ENCODE data around the gene HOXA5.

HOXA5 gene

DNA sequence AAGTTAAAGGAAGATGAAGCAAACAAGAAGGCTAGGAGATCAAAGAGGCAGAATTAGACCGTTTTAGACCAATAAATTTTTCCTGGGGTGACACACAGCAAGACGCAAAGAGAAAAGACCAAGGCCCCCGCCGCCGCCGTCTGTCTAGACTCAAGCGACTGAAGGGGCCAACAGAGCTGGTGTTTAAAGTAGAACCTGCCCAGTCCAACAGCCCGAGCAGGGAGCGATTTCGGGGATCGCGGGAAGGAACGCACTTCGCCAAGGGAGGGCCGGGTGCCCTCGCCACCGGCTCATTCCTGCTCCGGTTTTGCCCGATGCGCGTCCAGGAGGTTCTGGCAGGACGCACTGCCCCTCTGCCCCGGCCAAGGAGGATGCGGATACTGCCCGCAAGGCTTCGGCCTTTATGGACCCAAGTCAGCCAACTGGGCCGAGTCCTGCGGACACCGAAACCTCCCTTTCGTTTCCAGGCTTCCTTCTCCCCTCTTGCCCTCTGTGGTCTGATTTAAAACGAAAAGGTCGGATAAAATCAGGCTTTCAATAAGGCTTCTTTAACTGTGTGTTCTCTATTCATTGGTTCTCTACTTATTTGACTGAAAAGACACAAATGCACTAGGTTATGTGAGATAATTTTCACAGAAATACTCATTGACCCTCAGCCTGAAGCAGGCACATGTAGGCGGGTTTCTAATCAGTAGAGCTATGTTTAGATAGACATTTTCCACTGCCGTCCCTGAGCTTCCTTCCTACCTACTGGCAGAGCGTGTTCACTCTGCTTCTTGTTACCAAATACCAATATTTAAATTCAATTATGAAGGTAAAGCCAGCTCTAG lies 15.2 kb upstream of the HOXA5 start:
- DNase-seq, result no peak

DNA sequence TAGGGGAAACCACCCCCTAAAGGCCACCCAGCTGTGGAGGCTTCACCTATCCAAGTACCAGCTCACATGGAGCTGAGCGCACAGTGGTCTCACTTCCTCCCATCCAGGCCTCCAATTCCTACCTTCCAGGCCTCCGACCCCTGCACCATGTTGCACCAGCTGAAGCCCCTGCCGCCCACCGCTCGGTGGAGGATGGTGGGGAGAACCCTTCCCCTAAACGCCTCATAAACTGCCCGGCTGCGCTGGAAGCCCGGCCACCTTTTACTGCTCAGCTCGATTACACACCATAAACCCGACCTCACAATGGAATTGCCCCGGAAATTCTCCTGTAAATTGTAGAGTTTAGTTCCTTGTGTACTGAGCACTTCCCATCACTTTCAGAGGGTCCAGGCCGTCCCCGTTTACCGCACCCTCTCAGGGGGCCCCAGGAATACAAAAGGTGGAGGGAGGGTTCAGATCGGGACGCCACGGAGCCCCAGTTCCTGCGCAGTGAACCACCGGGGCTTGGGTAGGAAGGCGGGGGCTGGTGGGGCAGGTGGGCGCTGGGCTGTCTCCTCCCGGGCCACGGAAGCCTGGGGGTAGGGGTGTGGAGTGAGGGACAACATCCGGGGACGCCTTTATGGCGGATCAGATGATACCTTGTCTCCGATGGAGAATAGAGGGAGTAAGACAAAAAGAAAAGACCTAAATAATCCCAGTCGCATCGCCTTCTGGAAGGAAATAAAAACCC lies 14.4 kb upstream of the HOXA5 start:
- DNase-seq, result no peak

DNA sequence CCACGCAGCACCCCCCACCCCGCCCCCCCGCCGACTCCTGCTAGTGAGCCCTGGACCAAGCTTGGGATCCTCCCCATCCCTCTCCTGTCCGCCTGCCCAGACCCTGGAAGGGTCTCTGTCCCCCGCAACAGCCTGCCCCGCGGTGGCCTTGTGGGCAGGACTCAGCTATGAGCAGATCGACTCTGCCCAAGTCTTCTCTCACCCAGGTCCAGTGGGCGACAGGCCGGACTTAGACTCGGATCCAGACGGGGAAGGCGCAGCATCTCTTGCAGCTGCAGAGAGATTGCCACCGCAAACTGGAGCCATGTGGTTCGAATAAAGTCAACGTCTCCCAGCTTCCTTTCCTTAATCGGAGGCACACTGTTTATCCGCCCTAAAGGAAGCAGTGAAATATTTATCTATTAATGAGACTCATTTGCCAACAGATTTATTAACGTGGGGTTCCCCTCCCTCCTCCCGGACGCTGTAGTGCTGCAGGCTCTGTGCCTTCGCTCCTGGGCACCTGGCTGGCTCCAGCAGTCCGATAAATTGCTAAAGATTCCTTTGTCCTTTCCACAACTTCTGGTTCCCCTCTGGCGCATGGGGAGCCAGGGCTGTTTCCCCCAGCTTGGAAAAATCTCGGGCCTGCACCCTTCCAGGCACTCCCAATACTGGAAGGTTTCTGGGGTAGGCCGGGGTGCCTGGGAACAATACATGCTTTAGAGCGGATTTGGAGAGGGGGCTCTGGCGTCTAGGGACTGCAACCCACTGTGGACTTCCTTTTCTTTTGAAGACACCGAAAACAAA lies 13.6 kb upstream of the HOXA5 start:
- DNase-seq, result no peak

DNA sequence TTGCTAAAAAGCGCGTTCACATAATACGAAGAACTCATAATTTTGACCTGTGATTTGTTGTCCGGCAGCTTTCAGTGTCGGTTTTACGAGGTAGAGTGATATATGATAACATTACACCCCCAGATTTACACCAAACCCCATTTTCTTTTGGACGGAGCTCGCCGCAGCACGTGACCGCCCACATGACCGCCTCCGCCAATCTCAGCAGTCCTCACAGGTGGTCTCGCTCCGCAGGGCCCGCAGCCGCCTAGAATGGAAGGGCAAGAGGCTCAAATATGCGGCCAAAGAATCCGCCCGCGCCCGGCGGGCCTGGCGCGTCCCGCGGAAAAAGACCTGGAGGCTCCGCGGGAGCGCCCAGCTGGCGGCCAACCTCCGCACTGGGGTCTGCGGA lies 13.0 kb upstream of the HOXA5 start, which contains the start of gene HOXA7:
Gene HOXA7 (minus strand): TSS at position 168 of the 391 bp plus-strand sequence. CDS start 130 bp downstream, at position 38.
- DNase-seq, result no peak

DNA sequence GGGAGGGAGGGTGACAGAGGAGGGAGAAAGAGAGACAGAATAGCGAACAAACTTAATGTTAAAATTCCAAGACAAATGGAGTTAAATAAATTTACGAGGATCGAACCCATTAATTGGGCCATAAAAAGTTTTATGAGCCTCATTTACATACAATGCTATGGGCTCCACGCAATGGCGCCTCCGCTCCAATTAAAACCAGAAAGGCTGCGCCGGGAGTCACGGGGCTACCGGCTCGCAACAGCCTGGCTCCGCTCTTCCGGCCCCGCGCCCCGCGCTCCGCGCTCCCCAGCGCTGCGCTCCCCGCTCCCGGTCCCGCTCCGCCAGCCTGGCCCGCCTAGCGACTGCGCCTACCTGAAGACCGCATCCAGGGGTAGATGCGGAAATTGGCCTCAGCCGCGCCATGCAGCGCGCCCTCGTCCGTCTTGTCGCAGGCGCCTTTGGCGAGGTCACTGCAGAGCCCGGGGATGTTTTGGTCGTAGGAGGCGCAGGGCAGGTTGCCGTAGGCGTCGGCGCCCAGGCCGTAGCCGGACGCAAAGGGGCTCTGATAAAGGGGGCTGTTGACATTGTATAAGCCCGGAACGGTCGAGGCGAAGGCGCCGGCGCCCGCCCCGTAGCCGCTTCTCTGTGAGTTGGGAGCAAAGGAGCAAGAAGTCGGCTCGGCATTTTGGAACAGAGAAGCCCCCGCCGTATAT lies 12.5 kb upstream of the HOXA5 start:
- no peak for DNase-seq

DNA sequence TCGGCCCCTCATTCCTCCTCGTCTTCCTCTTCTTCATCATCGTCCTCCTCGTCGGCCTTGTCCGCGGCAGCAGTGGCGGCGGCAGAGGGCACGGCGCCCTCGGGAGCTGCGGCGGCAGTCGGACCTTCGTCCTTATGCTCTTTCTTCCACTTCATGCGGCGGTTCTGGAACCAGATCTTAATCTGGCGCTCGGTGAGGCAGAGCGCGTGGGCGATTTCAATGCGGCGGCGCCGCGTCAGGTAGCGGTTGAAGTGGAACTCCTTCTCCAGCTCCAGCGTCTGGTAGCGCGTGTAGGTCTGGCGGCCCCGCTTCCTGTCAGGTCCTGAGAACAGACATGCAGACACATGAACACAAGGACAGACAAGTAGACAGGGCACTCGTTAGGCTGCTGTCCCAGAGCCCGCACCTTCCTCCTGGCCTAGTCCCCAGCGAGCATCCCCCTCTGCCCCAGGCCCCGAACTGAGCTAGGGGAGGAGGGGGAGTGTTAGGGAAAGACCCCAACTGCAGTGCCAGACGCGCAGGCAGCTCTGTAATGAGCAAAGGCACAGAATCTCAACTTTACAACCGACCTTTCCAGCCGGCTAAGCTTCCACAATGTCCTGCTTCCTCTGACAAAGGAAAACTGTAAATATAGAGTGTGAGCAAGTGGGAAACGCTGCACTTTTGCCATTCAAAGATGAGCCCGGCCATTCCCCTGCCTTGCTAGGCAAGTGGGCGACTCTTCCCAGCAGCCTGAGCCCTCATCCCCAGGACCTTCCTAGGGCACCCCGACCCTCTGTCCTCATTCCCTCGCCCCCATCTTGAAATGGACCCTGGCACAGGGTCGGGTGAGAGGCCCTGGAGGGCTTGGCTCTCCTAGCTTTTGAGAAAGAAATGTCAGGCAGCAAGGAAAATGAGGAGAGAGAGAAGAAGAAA lies 11.7 kb upstream of the HOXA5 start:
- peak; percentile 57 for DNase-seq

DNA sequence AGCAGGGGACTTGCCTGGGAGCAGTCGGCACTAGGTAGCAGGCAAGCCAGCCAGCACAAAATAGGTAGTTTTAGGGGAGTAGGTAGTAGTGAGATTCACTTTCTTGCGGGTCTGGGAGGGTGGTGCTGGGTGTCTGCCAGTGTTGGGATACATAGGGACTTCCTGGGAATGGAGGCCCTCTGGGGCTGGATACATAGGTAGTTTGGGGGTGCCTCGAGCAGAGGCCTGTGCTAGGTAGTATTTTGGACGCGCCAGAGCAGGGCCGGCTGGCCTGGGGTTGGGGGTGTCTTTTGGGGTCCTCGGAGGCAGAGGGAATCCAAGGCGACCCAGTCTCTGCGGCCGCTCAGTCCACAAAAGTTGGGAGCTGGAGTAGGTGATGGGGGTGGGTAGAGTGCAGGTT lies 10.9 kb upstream of the HOXA5 start:
- DNase-seq, result no peak

DNA sequence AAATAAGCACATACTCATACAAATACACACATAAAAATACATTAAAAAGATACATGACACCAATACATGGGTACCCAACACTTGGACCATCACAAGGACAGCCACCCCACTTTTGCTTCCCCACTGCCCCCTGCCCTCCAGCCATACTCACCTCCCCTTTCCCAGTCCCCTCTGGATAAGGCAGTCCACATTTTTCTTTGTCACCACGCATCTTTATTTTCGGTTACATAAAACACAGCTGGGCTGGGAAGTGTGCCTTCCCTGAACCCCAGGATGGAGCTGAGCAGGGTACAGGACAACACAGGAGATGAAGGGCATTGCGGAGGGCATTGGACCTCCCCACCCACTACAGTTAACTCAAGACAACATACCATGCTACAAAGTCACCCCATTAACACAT lies 10.0 kb upstream of the HOXA5 start:
- DNase-seq, result no peak

DNA sequence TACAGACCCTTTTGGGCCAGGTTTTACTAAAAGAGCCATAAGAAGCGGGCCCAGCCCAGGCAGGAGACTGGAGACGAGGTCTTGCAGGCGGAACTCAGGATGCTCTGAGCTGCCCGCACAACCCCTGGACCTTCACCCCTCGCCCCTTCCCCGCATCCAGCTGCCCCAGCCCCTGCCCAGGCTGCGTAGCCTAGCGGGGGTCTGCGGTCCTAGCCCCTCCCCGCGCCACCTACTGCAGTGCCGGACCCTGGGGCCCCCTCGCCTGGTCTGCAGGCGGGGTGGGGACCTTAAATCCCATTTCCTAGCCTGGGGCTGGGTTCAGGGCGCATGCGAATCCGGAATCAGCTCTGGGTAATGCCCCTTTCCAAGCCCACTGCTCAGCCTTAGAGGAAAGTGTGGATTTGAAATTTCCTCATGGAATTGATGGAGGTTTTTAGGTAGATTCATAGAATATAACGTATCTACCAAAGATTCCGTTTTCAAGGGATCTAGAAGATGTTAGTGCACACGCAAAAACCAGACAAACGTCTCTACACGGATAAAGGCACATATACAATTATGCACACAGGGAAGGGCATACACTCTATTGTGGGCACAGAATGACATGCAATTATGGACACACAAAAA lies 9.4 kb upstream of the HOXA5 start:
- peak; percentile 9 for DNase-seq

DNA sequence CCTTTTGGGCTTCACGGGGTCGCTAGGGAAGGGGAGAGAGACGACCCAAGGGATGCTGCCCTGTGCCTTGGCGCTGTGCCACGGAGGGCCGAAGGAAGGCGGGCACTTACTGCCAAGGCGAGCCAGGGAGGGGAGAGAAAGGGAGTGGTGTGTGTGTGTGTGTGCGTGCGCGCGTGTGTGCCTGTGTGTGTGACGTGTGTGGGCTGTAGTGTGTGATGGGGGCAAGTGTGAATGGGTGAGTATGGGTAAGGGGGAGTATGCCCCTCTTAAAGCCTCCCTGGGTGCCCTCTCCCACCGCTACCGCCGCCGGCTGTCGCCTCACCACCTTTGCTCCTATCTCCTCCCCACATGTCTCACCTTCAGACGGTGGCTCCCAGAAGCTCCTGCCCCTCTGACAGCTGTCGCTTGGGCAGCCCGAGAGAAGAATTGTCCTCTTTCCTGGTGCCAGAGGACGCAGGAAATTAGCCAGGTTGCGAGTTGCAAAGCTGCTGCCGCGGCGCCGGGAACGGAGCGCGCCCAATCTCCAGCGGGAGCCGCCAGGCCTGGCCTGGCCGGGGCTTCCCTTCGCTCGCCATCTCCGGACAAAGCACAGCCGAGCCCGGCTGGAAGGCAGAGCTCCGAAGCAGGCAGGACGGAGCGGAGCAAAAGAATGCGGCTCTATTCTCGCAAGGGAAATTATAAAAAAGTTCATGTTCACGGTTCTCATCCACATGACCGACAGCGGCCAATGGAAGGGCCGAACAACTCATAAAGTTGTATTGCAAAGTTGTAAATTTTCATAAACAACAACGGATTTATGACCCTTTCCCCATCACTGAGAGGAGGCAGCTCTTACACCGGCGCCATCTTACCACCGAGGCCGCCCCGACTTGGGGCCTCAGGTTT lies 8.7 kb upstream of the HOXA5 start, which contains the start of gene HOXA3:
Gene HOXA3 (minus strand): TSS at position 653 of the 885 bp plus-strand sequence. CDS start 41,943 bp downstream, outside the sequence.
- DNase-seq, result peak; percentile 15

DNA sequence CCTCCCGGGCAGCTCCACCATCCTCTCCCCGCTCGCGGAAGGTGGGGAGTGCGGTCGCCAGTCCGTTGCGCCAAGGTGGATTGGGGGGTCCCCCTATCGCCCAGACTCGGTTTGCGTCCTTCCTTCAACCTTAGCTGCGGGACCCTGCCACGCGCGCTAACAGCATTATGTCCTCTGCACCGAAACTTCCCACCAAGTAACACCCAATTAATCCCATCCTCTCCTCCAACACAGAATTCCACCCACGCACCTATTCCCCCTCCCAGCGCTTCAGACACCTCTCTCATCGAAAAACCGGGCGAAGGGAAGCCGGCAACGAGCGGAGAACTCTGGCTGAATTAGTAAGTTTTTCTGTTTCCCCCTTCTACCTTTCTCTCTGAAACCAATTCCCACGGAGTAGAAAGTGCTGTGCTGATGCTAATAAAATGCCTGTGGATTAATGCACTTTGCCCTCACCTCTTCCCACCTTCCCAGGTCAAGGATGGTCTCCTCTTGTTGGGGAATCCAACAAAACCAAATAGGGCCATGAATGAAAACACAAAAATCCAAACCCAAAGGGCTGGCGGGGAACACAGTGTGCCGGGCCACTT lies 8.0 kb upstream of the HOXA5 start:
- DNase-seq, result peak; percentile 11

DNA sequence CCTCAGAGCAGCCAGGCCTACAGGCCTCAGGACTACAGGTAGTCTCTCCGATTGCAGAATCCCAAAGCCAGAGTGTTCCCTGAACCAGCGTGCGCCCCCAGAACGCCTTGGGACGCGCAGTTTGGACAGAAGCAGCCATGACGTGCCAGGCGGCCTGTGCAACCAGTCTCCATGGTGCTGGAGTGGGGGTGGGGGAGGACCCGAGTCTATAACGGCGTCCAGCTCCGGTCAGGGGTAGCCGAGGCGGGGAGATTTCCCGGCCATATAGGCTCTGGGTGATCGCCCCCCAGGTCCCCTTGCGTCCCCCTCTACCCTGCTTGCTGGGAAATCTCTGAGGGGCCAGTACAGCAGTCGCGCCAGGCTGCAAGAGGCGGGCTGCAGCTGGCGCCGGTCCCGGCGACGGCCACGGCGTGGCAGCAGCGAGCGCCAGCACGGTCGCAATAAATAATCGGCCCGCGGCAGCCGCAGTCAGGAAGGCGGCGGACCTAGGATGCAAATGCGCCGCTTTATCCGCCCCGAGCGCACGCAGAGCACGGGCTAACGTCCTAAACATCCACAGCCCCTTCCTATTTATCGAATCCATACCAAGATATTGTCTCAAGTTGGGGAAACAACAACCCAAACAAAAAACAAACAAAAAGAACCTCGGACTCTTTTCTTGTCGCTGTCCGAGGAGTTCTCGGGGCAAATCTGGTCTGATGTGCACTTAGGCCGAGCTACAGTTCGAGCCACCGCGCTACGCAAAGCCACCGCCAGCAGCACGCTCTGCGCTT lies 7.3 kb upstream of the HOXA5 start:
- DNase-seq, result peak; percentile 71

DNA sequence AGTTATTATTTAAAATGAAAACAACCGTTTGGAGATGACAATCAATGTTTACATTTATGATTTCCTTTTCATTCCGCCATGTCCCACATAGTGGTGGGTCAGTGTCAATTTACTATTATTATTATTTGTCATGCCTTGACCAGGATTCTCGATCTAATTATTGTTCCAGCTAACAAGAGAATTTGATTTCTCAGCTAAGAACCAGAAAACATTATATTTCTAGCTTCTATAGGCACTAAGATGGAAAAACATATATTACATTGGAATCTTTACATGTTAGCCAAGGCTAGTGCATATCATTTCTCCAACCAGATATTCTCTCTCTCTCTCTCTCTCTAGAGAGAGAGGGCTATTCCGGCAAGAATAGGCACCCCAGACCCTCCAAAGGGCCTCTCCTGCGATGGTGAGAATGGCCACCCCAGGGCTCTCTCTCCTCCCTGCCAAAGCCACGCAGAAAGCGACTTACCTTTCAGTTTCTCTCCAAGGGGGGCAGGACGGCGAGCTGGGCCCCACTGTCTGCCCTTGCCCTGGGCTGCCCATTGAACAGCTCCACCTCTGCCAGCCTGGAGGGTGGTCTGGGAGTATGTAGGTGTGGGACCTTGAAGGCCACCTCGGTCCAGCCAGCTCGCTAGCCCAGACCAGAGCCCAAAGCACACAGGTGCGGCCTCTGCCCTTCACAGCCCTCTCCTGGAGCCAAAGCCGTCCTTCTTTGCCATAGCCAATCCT lies 6.5 kb upstream of the HOXA5 start:
- no peak for DNase-seq

DNA sequence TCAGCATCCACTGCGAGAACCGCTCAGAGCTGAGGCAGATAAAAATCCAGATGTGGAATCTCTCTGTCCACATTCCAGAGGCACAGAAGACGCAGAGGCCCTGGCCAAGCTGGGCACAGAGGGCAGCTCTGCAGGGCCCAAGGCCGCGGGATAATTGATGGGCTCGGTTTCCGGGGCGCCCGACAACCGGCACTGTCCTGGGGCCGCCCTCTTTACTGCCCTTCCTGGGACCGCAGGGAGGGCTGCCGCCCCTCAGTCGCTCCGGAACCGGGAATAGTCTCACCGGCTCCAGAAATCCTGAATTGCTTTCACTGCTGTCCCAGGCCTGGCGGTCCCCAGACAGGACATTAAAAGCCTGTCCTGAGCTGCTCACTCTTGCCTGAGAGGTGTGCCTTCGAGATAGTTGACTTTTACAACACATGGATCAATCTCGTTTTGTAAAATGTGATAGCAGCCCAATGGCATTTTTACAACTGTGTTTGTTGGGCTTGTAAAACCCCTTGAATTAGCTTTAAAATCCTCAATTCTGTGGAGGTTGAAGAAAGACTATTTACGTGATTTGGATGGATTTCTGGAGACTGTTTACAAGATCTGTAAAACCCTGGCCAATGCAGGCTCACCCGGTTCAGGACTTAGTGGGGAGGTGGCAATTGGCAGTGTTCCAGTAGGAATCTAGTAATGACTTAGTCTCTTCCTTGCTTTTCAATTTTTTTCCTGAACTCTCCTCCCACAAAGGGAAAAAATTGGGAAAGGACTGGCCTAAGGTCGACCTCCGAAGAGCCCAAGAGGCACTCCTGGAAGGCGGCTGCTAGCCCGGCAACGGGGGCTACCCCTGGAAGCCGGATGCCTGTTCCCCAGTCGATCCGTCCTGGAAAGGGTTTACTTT lies 5.5 kb upstream of the HOXA5 start:
- no peak for DNase-seq

DNA sequence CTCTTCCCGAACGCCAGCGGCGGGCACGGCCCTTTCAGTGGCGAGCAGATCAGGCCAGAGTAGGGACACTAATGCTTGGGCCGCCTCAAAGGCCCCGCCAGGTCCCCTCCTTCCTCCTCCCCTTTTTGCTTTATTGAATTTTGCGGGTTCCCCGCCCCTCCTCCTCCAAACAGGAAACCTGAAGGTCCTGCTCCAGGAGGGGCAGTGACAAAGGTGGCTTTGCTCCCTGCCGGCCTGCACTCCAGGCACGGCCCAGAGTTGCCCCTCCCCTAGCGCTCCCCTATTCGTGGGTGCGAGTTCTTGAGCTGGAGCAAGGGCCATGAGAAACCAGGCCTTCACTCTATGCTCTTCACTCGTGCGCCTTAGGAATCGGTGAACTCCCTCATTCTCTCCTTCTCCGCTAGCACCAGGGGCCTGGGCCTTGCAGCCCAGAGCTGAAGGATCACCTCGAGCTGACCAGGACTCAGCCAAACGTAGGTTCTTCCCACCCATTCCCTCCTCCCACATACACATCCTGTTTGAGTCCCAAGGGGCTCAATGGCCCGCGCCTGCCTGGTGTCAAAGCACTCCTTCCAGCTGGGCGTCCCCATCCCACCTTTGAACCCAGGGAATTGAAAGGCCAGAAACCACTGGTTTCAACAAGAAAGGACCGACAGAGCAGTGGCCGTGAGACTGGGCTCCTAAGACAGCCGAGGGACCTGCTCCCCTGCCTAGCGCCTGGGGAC lies 4.7 kb upstream of the HOXA5 start:
- DNase-seq, result no peak
